Peyer's patch (tissue), 4 donors: ENCODE results near the gene ARSI.

ENCODE experiments used
- POLR2A ChIP-seq, 2 donors: fragments of 450-650 bp; IDR thresholded peaks; one replicate each; pipeline ENCODE4 v1.5.1; 2017; ENCODE audit warnings: antibody characterized with exemption in 2 of 2, mild to moderate bottlenecking in 2 of 2, moderate library complexity in 2 of 2
- TF ChIP-seq, protein P1 (sequence below), 6 experiments: fragments of 450-650 bp in 4 of 6; fragments of 200-600 bp in 2 of 6; sonication (generic) in 1 of 6; IDR thresholded peaks; one replicate each; pipeline ENCODE4 v1.5.1; 2017 to 2019; ENCODE audit warnings: antibody characterized with exemption in 6 of 6, mild to moderate bottlenecking in 3 of 6, moderate library complexity in 1 of 6

- TF ChIP-seq, protein P1, sequence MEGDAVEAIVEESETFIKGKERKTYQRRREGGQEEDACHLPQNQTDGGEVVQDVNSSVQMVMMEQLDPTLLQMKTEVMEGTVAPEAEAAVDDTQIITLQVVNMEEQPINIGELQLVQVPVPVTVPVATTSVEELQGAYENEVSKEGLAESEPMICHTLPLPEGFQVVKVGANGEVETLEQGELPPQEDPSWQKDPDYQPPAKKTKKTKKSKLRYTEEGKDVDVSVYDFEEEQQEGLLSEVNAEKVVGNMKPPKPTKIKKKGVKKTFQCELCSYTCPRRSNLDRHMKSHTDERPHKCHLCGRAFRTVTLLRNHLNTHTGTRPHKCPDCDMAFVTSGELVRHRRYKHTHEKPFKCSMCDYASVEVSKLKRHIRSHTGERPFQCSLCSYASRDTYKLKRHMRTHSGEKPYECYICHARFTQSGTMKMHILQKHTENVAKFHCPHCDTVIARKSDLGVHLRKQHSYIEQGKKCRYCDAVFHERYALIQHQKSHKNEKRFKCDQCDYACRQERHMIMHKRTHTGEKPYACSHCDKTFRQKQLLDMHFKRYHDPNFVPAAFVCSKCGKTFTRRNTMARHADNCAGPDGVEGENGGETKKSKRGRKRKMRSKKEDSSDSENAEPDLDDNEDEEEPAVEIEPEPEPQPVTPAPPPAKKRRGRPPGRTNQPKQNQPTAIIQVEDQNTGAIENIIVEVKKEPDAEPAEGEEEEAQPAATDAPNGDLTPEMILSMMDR (IDR thresholded peaks at IDR 0.05), result peak in 1 of 6 experiments; percentile 4
- TF ChIP-seq POLR2A (IDR thresholded peaks at IDR 0.05), result no peak
Observed at GRCh38 chr5:150256410-150257064, 46.2 kb downstream of the ARSI start.
